Tibial nerve (tissue), 4 donors: ENCODE data around the gene SYCP1. TPM values are rescaled to one million over a fixed set of nuclear protein-coding genes. Genes with fewer than 3 reads are reported as not detected.

ENCODE experiments used
- DNase-seq, 2 donors: peaks; one replicate each; pipeline ENCODE4 v3.0.0-alpha.2; 2019; ENCODE audit warnings: low spot score in 2 of 2
- H3K27ac ChIP-seq, 4 donors: fragments of 200-600 bp; sonication (generic) in 3 of 4; one replicate each; pipeline ENCODE4 v1.5.1; 2017 to 2019; ENCODE audit warnings: mild to moderate bottlenecking in 1 of 4
- H3K27me3 ChIP-seq, 2 donors: fragments of 200-600 bp; sonication (generic) in 1 of 2; one replicate each; pipeline versions ENCODE4 v1.5.1 to v1.6.0; 2017 to 2019
- H3K36me3 ChIP-seq, 3 donors: fragments of 200-600 bp; sonication (generic); one replicate each; pipeline ENCODE4 v1.5.1; 2018 to 2019
- H3K4me1 ChIP-seq, 4 donors: fragments of 200-600 bp; sonication (generic) in 3 of 4; one replicate each; pipeline ENCODE4 v1.5.1; 2017 to 2019
- H3K4me3 ChIP-seq, 4 donors: fragments of 200-600 bp; sonication (generic) in 3 of 4; one replicate each; pipeline ENCODE4 v1.5.1; 2017 to 2019; ENCODE audit warnings: mild to moderate bottlenecking in 1 of 4, moderate library complexity in 1 of 4
- H3K9me3 ChIP-seq, 4 donors: fragments of 200-600 bp; sonication (generic) in 3 of 4; one replicate each; pipeline ENCODE4 v1.5.1; 2017 to 2019
- CTCF ChIP-seq, 5 experiments: fragments of 200-600 bp in 3 of 5; fragments of 450-650 bp in 2 of 5; sonication (generic) in 3 of 5; IDR thresholded peaks; one replicate each; pipeline ENCODE4 v1.5.1; 2016 to 2019; ENCODE audit warnings: antibody characterized with exemption in 5 of 5, mild to moderate bottlenecking in 3 of 5, moderate library complexity in 2 of 5
- EP300 ChIP-seq, 2 donors: sonication (generic); formaldehyde crosslinking; IDR thresholded peaks; one replicate each; pipeline ENCODE4 v1.6.1; 2017; ENCODE audit warnings: antibody characterized with exemption in 2 of 2, mild to moderate bottlenecking in 1 of 2
- POLR2A ChIP-seq, 2 donors: fragments of 450-650 bp; IDR thresholded peaks; one replicate each; pipeline ENCODE4 v1.6.1; 2017; ENCODE audit warnings: antibody characterized with exemption in 2 of 2, mild to moderate bottlenecking in 2 of 2, moderate library complexity in 2 of 2
- WGBS, 2 donors: methylation state at CpG; one replicate each; pipeline ENCODE4 v1.1.5; 2018; 5-methylcytosine and 5-hydroxymethylcytosine counted together
- total RNA-seq, 4 donors: library from RNA; depleted of rRNA; stranded (reverse); fragments of >200 nt; gene quantifications; one replicate each; pipeline ENCODE4 v1.1.0, GENCODE V29; 2016

The SYCP1 gene
- total RNA-seq, 4 donors from 2014 or later = not detected

DNA sequence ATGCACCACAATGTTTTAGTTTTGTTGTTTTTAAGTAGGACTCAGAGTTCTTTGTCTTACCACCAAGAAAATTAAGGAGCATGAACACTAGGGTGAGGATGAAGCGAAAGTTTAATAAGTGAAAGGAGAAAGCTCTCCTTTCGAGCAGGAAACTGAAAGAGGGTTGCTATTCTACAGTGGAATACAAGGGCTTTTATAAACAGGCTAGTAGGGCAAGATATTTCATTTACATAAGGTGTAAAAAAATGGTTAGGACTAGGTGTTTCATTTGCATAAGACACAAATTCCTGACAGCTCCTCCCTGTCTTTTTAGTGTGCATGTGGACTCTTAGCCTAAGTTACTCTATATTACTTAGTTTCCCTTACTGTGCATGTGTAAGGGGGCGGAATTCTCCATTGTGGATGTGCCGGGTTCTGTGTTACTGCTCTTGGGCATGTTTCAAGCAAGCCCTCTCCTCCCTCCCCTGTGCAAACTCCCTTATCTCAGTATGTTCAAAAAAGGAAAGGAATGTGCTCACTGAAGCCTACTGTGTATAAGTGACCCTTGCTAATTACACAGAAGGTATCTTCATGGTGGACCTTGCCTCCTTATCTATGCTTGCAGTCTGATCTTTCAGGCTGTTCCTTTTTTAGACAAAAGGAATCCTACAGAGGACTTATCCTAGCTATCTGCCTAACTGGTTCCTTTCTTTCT, 182.3 kb downstream of the SYCP1 start:
- no peak overlapping the region for H3K27ac ChIP-seq
- no peak for DNase-seq
- H3K36me3 ChIP-seq = no peaks in the 10 kb centered on the region
- 67 to 71% methylated on average over 4 of the region's 4 CpGs for WGBS, 2 donors
- no peak for TF ChIP-seq CTCF (IDR thresholded peaks at IDR 0.05)
- TF ChIP-seq EP300 (IDR thresholded peaks at IDR 0.05) = no peak
- no peak for TF ChIP-seq POLR2A (IDR thresholded peaks at IDR 0.05)
- no peaks in the 10 kb centered on the region for H3K9me3 ChIP-seq
- no peak overlapping the region for H3K4me3 ChIP-seq
- no peaks in the 10 kb centered on the region for H3K4me1 ChIP-seq
- H3K27me3 ChIP-seq = no peaks in the 10 kb centered on the region

DNA sequence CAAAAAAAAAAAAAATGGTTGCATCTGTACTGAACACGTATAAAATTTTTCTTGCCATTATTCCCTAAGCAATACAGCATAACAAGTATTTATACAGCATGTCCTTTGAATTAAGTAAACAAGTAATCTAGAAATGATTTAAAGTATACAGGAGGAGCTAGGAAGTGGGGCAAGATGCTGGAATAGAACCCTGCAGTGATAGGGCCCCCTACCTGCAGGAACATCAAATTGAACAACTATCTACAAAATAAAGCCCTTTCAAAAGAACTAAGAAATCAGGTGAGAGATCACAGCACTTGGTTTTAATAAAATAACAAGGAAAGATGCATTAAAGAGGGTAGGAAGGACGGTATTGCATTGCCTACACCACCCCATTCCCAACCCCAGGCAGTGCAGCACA, 185.8 kb downstream of the SYCP1 start:
- H3K36me3 ChIP-seq = no peaks in the 10 kb centered on the region
- TF ChIP-seq EP300 (IDR thresholded peaks at IDR 0.05) (no peak), POLR2A (IDR thresholded peaks at IDR 0.05) (no peak), CTCF (IDR thresholded peaks at IDR 0.05) (no peak)
- no peak for DNase-seq
- H3K27me3 ChIP-seq = no peaks in the 10 kb centered on the region
- H3K9me3 ChIP-seq = peaks cover 0 to 4% (median 0%) of the 10 kb centered on the region in 4 donors
- WGBS, 2 donors = 66 to 75% methylated on average over 2 of the region's 2 CpGs
- no peaks in the 10 kb centered on the region for H3K4me1 ChIP-seq
- no peak overlapping the region for H3K27ac ChIP-seq
- no peak overlapping the region for H3K4me3 ChIP-seq

DNA sequence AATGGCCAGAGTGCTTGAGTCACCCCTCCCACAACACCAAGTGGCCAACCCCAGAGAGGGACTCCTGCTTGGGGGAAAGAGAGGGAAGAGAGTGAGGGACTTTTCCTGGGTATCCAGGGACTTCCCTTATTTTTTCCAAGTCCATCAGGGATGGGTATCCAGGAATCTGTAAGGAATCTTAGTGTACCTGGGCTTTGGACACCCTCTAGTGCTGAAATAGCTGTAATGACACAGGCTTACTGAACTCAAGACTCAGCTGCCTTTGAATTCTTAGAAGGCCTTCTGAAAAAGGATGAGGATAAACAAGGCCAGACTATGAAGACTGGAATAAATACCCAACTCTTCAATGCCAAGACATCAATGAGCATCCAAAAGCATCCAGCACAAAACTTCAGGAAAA, 187.0 kb downstream of the SYCP1 start:
- no peak for DNase-seq
- TF ChIP-seq EP300 (IDR thresholded peaks at IDR 0.05) = no peak
- no peak for TF ChIP-seq POLR2A (IDR thresholded peaks at IDR 0.05)
- TF ChIP-seq CTCF (IDR thresholded peaks at IDR 0.05) = no peak
- no peaks in the 10 kb centered on the region for H3K4me1 ChIP-seq
- H3K27me3 ChIP-seq = no peaks in the 10 kb centered on the region
- H3K9me3 ChIP-seq = peaks cover 0 to 4% (median 0%) of the 10 kb centered on the region in 4 donors
- H3K4me3 ChIP-seq = no peak overlapping the region
- H3K27ac ChIP-seq = no peak overlapping the region
- no peaks in the 10 kb centered on the region for H3K36me3 ChIP-seq

Other genes starting within 250 kb of the SYCP1 start
- gene DENND2C, start 184.8 kb upstream of the SYCP1 start, total RNA-seq = 1 to 10 TPM; 2.4 to 4.5 (median 3.3) TPM
- not detected for gene AMPD1, start 159.3 kb upstream of the SYCP1 start, total RNA-seq
- 10 to 100 TPM; 16.3 to 22.8 (median 20.1) TPM for gene NRAS, start 138.1 kb upstream of the SYCP1 start, total RNA-seq
- 1,000 to 10,000 TPM in 1 of 4 donors, 100 to 1,000 TPM in 3; 528 to 1,344 (median 763) TPM for gene CSDE1, start 96.9 kb upstream of the SYCP1 start, total RNA-seq
- gene SIKE1, start 74.2 kb upstream of the SYCP1 start, total RNA-seq = 10 to 100 TPM; 19.8 to 58.1 (median 44.0) TPM
- not detected for gene TSHB, start 175.0 kb downstream of the SYCP1 start, total RNA-seq
- 1 to 10 TPM in 3 of 4 donors, under 1 TPM in 1; 0.84 to 7.1 (median 3.2) TPM for gene TSPAN2, start 234.6 kb downstream of the SYCP1 start, total RNA-seq